Measurements from ENCODE around the gene ZBTB7C. TPM values are rescaled to one million over a fixed set of nuclear protein-coding genes. Genes with fewer than 3 reads are reported as not detected.

Gene ZBTB7C
- polyA plus RNA-seq, 1 experiment: not detected

GRCh38 chr18:48201337-48202005, 207.7 kb downstream of the ZBTB7C start:
- Histone ChIP-seq H3K4me3 (ENCODE audit: low read depth, low read length) (no peak overlapping the region), H3K36me3 (ENCODE audit: control insufficient read depth, insufficient read depth, low read length) (no peaks in the 10 kb centered on the region), H3K27me3 (ENCODE audit: control insufficient read depth, insufficient read depth, low read length) (peaks cover 2% of the 10 kb centered on the region; the same call in 1 of the 2 replicates)
- POLR2A ChIA-PET: no interaction called here
- TF ChIP-seq CTCF (IDR thresholded peaks at IDR 0.05; ENCODE audit: insufficient read depth, low read depth, low read length): no peak
- CTCF ChIA-PET: no interaction called here
- no peak for DNase-seq (ENCODE audit: low read depth)

- no peak overlapping the region for H3K4me3 ChIP-seq (ENCODE audit: low read depth, low read length)
- no peak for DNase-seq (ENCODE audit: low read depth)
- H3K27me3 ChIP-seq (ENCODE audit: control insufficient read depth, insufficient read depth, low read length): peaks cover 2% of the 10 kb centered on the region; the same call in 1 of the 2 replicates
- ChIA-PET POLR2A (no interaction called here), CTCF (no interaction called here)
- TF ChIP-seq CTCF (IDR thresholded peaks at IDR 0.05; ENCODE audit: insufficient read depth, low read depth, low read length): no peak
- no peaks in the 10 kb centered on the region for H3K36me3 ChIP-seq (ENCODE audit: control insufficient read depth, insufficient read depth, low read length)
These were observed 208.4 kb downstream of the ZBTB7C start for GRCh38 chr18:48200631-48201336.

GRCh38 chr18:48199399-48199798, 209.8 kb downstream of the ZBTB7C start:
- no peak overlapping the region for H3K4me3 ChIP-seq (ENCODE audit: low read depth, low read length)
- peaks cover 2% of the 10 kb centered on the region; the same call in 1 of the 2 replicates for H3K27me3 ChIP-seq (ENCODE audit: control insufficient read depth, insufficient read depth, low read length)
- no peaks in the 10 kb centered on the region for H3K36me3 ChIP-seq (ENCODE audit: control insufficient read depth, insufficient read depth, low read length)
- CTCF ChIA-PET: no interaction called here
- no peak for TF ChIP-seq CTCF (IDR thresholded peaks at IDR 0.05; ENCODE audit: insufficient read depth, low read depth, low read length)
- DNase-seq (ENCODE audit: low read depth): no peak
- POLR2A ChIA-PET: no interaction called here

- Histone ChIP-seq H3K27me3 (ENCODE audit: control insufficient read depth, insufficient read depth, low read length) (peaks cover 4% of the 10 kb centered on the region; the same call in 1 of the 2 replicates), H3K36me3 (ENCODE audit: control insufficient read depth, insufficient read depth, low read length) (no peaks in the 10 kb centered on the region), H3K4me3 (ENCODE audit: low read depth, low read length) (no peak overlapping the region)
- POLR2A ChIA-PET: no interaction called here
- no peak for TF ChIP-seq CTCF (IDR thresholded peaks at IDR 0.05; ENCODE audit: insufficient read depth, low read depth, low read length)
- CTCF ChIA-PET: interaction anchor here (0.7 kb wide), 1 partner anchor 32 kb away, joined by 3 read pairs; no protein-coding TSS in a partner anchor
- DNase-seq (ENCODE audit: low read depth): no peak
These were observed 211.4 kb downstream of the ZBTB7C start for GRCh38 chr18:48197819-48198218.

GRCh38 chr18:48195787-48196186, 213.4 kb downstream of the ZBTB7C start:
- Histone ChIP-seq H3K36me3 (ENCODE audit: control insufficient read depth, insufficient read depth, low read length) (no peaks in the 10 kb centered on the region), H3K4me3 (ENCODE audit: low read depth, low read length) (no peak overlapping the region), H3K27me3 (ENCODE audit: control insufficient read depth, insufficient read depth, low read length) (peaks cover 6% of the 10 kb centered on the region; the same call in 1 of the 2 replicates)
- TF ChIP-seq CTCF (IDR thresholded peaks at IDR 0.05; ENCODE audit: insufficient read depth, low read depth, low read length): no peak
- POLR2A ChIA-PET: no interaction called here
- no peak for DNase-seq (ENCODE audit: low read depth)
- CTCF ChIA-PET: interaction anchor here (1.2 kb wide), 1 partner anchor 251 kb away, joined by 3 read pairs; no protein-coding TSS in a partner anchor
